ENCODE data around the gene UBD.

- no peak for TF ChIP-seq CTCF (IDR thresholded peaks at IDR 0.05; ENCODE audit: low read length)
- TF ChIP-seq EZH2 (IDR thresholded peaks at IDR 0.05; ENCODE audit: borderline replicate concordance, low read length): no peak
Observed at GRCh38 chr6:29561606-29562181, 2.2 kb upstream of the UBD start.

Measured in OCI-LY1 (cell line).